MM.1S (cell line): ENCODE measurements around the gene SLC4A11.

ENCODE experiments used
- DNase-seq: peaks from one replicate; pipeline ENCODE4 v3.0.0-alpha.2; 2015
- H2AFZ ChIP-seq: fragments of 300-600 bp; sonication (generic); 2 replicates; pipeline ENCODE4 v1.6.0; 2016; ENCODE audit warnings: antibody characterized with exemption, low read length
- H3F3A ChIP-seq: fragments of 300-600 bp; sonication (generic); 2 replicates; pipeline ENCODE4 v1.6.1; 2016; ENCODE audit warnings: mild to moderate bottlenecking, antibody characterized with exemption, low read length, moderate library complexity, mixed read lengths; ENCODE audit not compliant: insufficient read depth
- H3K27ac ChIP-seq: fragments of 300-600 bp; sonication (generic); 2 replicates; pipeline ENCODE4 v1.5.1; 2016; ENCODE audit warnings: mild to moderate bottlenecking, low read length
- H3K27me3 ChIP-seq: fragments of 300-600 bp; sonication (generic); replicated peaks from 2 replicates; pipeline ENCODE4 v1.6.0; 2016; ENCODE audit warnings: low read length; ENCODE audit not compliant: insufficient read depth
- H3K36me3 ChIP-seq: fragments of 300-600 bp; sonication (generic); replicated peaks from 2 replicates; pipeline ENCODE4 v1.6.1; 2016; ENCODE audit warnings: mild to moderate bottlenecking, low read length, mixed read lengths; ENCODE audit not compliant: insufficient read depth
- H3K4me1 ChIP-seq: fragments of 300-600 bp; sonication (generic); 2 replicates; pipeline ENCODE4 v1.6.1; 2016; ENCODE audit warnings: low read length, mixed read lengths
- H3K4me2 ChIP-seq: fragments of 300-600 bp; sonication (generic); 2 replicates; pipeline ENCODE4 v1.6.0; 2016; ENCODE audit warnings: low read depth, low read length
- H3K4me3 ChIP-seq: fragments of 300-600 bp; sonication (generic); 2 replicates; pipeline ENCODE4 v1.5.1; 2016; ENCODE audit warnings: low read length, mixed read lengths
- H3K79me2 ChIP-seq: fragments of 300-600 bp; sonication (generic); 2 replicates; pipeline ENCODE4 v1.6.1; 2016; ENCODE audit warnings: mixed run types, low read length, mixed read lengths
- H3K9ac ChIP-seq: fragments of 300-600 bp; sonication (generic); 2 replicates; pipeline ENCODE4 v1.6.1; 2016; ENCODE audit warnings: low read length, mixed read lengths
- H3K9me2 ChIP-seq: fragments of 300-600 bp; sonication (generic); replicated peaks from 2 replicates; pipeline ENCODE4 v1.6.1; 2016; ENCODE audit warnings: mild to moderate bottlenecking, low read length, mixed read lengths; ENCODE audit not compliant: insufficient read depth
- H3K9me3 ChIP-seq: fragments of 300-600 bp; sonication (generic); replicated peaks from 2 replicates; pipeline ENCODE4 v1.6.1; 2016; ENCODE audit warnings: mild to moderate bottlenecking, low read length, mixed read lengths; ENCODE audit not compliant: insufficient read depth
- H4K20me1 ChIP-seq: fragments of 300-600 bp; sonication (generic); 2 replicates; pipeline ENCODE4 v1.6.1; 2016; ENCODE audit warnings: mild to moderate bottlenecking, low read length, moderate library complexity, mixed read lengths; ENCODE audit not compliant: insufficient read depth
- CTCF ChIP-seq: fragments of 300-600 bp; sonication (generic); IDR thresholded peaks from 2 replicates; pipeline ENCODE4 v1.5.1; 2016; ENCODE audit warnings: antibody characterized with exemption, low read length, mixed read lengths
- EZH2 ChIP-seq: fragments of 300-600 bp; sonication (generic); optimal IDR thresholded peaks from 2 replicates; pipeline ENCODE3; 2017; ENCODE audit warnings: low read depth, mild to moderate bottlenecking, antibody characterized with exemption, low read length, mixed read lengths
- EZH2phosphoT487 ChIP-seq: fragments of 300-600 bp; sonication (generic); IDR thresholded peaks from 2 replicates; pipeline ENCODE4 v1.6.1; 2018; ENCODE audit warnings: antibody characterized with exemption, low read length

SLC4A11 gene

GRCh38 chr20:3275064-3275935 is 36.3 kb upstream of the SLC4A11 start:
- H3K4me3 ChIP-seq, result no peak overlapping the region
- H3K79me2 ChIP-seq, result no peaks in the 10 kb centered on the region
- DNase-seq, result peak; percentile 1
- no peak overlapping the region for H2AFZ ChIP-seq
- H3K36me3 ChIP-seq, result no peaks in the 10 kb centered on the region
- no peaks in the 10 kb centered on the region for H3K9me3 ChIP-seq
- H3K4me2 ChIP-seq, result no peak overlapping the region
- no peaks in the 10 kb centered on the region for H3K4me1 ChIP-seq
- H3K27ac ChIP-seq, result no peak overlapping the region
- H3K9me2 ChIP-seq, result no peaks in the 10 kb centered on the region
- no peak overlapping the region for H3K9ac ChIP-seq
- no peaks in the 10 kb centered on the region for H3K27me3 ChIP-seq
- no peaks in the 10 kb centered on the region for H3F3A ChIP-seq
- no peak for TF ChIP-seq CTCF
- TF ChIP-seq EZH2, result no peak
- no peaks in the 10 kb centered on the region for H4K20me1 ChIP-seq

- no peaks in the 10 kb centered on the region for H3F3A ChIP-seq
- no peaks in the 10 kb centered on the region for H3K36me3 ChIP-seq
- no peaks in the 10 kb centered on the region for H3K79me2 ChIP-seq
Observed at GRCh38 chr20:3273371-3273770, 34.4 kb upstream of the SLC4A11 start.

GRCh38 chr20:3270051-3270450 is 31.1 kb upstream of the SLC4A11 start:
- Histone ChIP-seq H3K27me3 (no peaks in the 10 kb centered on the region), H3K79me2 (no peaks in the 10 kb centered on the region), H3K9me3 (no peaks in the 10 kb centered on the region), H3K27ac (no peak overlapping the region), H3K4me1 (no peaks in the 10 kb centered on the region), H3K36me3 (no peaks in the 10 kb centered on the region), H3K9ac (no peak overlapping the region), H2AFZ (no peak overlapping the region), H3K4me3 (no peak overlapping the region), H4K20me1 (no peaks in the 10 kb centered on the region), H3K4me2 (no peak overlapping the region), H3K9me2 (no peaks in the 10 kb centered on the region), H3F3A (no peaks in the 10 kb centered on the region)
- TF ChIP-seq EZH2 (no peak), EZH2phosphoT487 (no peak), CTCF (no peak)
- DNase-seq, result no peak

More at GRCh38 chr20:3273371-3273770, 34.4 kb upstream of the SLC4A11 start:
- Histone ChIP-seq H4K20me1 (no peaks in the 10 kb centered on the region), H3K4me1 (no peaks in the 10 kb centered on the region), H3K4me3 (no peak overlapping the region), H3K27ac (no peak overlapping the region), H3K9ac (no peak overlapping the region), H3K4me2 (no peak overlapping the region), H3K9me2 (no peaks in the 10 kb centered on the region), H3K9me3 (no peaks in the 10 kb centered on the region), H2AFZ (no peak overlapping the region), H3K27me3 (no peaks in the 10 kb centered on the region)
- TF ChIP-seq EZH2phosphoT487 (no peak), CTCF (no peak), EZH2 (no peak)
- no peak for DNase-seq
